ENCODE results near the gene PLCB4.

The PLCB4 gene

DNA sequence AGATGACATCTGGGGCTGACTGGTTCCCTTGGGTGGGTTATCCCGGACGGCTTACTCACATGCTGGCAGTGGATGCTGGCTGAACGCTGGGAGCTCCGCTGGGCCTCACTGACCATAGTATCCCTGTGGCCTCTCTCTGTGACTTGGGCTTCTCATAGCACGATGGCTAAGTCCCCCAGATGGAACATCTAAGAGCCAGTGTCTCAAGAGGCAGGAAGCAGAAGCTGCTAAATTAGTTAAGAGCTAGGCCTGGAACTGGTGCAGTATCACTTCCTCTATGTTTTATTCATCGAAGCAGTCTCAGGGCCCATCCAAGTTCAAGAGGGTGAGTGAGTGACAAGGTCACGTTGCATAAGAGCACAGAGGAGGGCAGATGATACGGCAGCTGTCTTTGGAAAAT is 329.0 kb downstream of the PLCB4 start:
- ChIA-PET CTCF (interaction anchor here (0.7 to 3.0 kb wide), 5 partner anchors 10 to 608 kb away, joined by 3 to 27 read pairs (median 3); no protein-coding TSS in a partner anchor), POLR2A (no interaction called here)
- DNase-seq (ENCODE audit: low read depth, low spot score) = no peak
- H3K4me3 ChIP-seq (ENCODE audit: low read depth, low read length) = no peak overlapping the region
- TF ChIP-seq CTCF (IDR thresholded peaks at IDR 0.05; ENCODE audit: insufficient read depth, low read length, missing control alignments) = no peak

GRCh38 chr20:9398882-9399281 is 330.0 kb downstream of the PLCB4 start:
- TF ChIP-seq CTCF (IDR thresholded peaks at IDR 0.05; ENCODE audit: insufficient read depth, low read length, missing control alignments) = no peak
- no peak for DNase-seq (ENCODE audit: low read depth, low spot score)
- ChIA-PET POLR2A (no interaction called here), CTCF (interaction anchor here (0.6 to 1.2 kb wide), 2 partner anchors 9 to 300 kb away, joined by 3 to 8 read pairs; no protein-coding TSS in a partner anchor)
- H3K4me3 ChIP-seq (ENCODE audit: low read depth, low read length) = no peak overlapping the region

DNA sequence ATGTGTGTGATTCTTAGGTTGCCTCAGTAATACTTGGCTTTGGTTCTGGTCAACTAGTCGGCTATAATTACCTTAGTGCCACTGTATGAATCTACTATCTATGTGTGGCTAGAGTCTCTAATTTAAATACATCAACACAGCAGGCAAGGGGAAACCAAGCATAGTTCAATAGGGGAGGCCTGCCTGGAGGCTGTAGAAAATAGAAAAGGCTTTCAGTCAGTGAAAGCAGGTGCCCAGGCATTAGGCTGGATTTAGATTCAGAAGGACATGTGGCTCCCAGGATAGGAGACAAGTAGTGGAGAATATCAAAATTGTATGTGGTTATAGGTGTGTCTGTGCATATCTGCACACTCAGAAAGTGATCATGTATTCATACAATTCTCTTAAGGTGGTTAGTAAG is 330.4 kb downstream of the PLCB4 start:
- TF ChIP-seq CTCF (IDR thresholded peaks at IDR 0.05; ENCODE audit: insufficient read depth, low read length, missing control alignments) = no peak
- DNase-seq (ENCODE audit: low read depth, low spot score) = no peak
- ChIA-PET POLR2A (no interaction called here), CTCF (interaction anchor here (1.2 kb wide), 1 partner anchor 9 kb away, joined by 8 read pairs; no protein-coding TSS in a partner anchor)
- no peak overlapping the region for H3K4me3 ChIP-seq (ENCODE audit: low read depth, low read length)

DNA sequence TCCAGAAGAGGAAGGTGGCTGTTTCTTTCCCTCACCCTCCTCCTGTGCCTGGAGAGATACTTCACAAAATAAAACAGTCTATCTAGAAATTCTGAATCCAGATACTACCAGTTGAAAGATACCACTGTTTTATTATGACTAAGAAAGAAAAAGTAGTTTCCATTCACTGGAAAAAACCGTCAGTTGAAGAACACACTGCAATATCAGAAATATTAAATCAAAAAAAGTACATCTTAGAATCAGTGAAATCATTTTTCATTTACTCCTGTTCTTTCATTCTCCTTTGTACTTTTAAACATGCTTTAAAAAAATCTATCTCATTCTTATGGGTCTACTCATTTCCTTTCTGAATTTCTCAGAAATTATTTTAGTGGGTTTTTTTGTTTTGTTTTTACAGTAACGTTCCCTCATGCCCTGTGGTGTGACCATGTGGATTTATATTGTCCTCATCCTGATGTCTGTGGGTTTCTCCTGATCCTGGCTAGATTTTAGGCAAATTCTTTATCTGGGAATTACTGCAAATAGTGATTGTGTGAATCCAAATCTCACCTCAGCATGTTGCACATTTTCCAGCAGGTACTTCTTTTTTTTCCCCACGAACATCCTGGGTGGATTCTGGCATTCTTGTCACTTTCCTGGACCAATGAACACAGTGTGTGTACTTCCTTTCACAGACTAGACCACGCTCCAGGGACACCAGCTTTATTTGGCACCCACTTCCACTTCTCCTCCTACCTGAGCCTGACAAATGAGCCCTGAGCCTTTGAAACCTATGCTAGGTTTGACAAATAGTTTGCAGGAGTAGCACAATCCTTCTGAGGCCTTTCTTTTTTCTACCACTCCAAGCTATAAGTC is 331.5 kb downstream of the PLCB4 start:
- ChIA-PET CTCF (interaction anchor here (1.1 to 3.7 kb wide), 4 partner anchors 9 to 650 kb away, joined by 3 to 19 read pairs (median 6); no protein-coding TSS in a partner anchor), POLR2A (no interaction called here)
- no peak for DNase-seq (ENCODE audit: low read depth, low spot score)
- no peak overlapping the region for H3K4me3 ChIP-seq (ENCODE audit: low read depth, low read length)
- TF ChIP-seq CTCF (IDR thresholded peaks at IDR 0.05; ENCODE audit: insufficient read depth, low read length, missing control alignments) = no peak

DNA sequence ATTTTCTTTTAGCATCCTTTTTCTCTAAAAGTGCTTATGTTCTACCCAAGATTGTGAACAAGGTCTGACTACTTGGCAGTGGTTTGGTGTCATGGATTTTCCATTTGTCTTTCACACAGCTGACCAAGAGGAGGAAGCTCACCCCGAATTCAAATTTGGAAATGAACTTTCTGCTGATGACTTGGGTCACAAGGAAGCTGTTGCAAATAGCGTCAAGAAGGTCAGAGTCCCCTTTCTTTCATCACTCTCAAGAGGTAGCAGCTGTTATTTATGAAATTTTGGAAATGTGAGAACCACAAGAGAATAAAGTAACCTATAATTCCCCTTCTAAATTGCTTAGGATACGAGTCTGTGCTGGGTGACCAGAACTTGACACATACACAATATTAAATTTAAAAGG is 332.5 kb downstream of the PLCB4 start:
- DNase-seq (ENCODE audit: low read depth, low spot score) = no peak
- no peak overlapping the region for H3K4me3 ChIP-seq (ENCODE audit: low read depth, low read length)
- POLR2A ChIA-PET = no interaction called here
- CTCF ChIA-PET = interaction anchor here (0.9 to 3.7 kb wide), 5 partner anchors 8 to 651 kb away, joined by 3 to 19 read pairs (median 6); no protein-coding TSS in a partner anchor
- no peak for TF ChIP-seq CTCF (IDR thresholded peaks at IDR 0.05; ENCODE audit: insufficient read depth, low read length, missing control alignments)

DNA sequence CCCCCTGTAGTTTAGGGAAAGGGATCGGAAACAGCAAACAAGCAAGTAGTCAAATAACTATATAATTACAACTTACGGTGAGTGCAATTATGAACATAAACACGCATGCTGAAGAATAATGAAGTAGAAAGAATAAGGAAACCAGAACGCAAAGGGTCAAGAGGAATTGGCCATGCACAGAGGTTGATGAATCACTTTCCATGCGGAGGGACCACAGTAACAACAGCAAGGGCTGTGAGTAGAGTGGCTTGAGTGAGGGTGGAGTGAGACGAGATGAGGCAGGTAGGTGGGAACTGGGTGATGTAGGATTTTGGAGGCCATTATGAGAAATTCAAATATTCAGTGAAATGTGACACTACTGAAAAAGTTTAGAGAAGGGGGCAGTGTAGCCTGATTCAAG is 333.3 kb downstream of the PLCB4 start:
- ChIA-PET CTCF (interaction anchor here (2.2 to 3.7 kb wide), 2 partner anchors 7 to 207 kb away, joined by 7 to 19 read pairs; no protein-coding TSS in a partner anchor), POLR2A (no interaction called here)
- H3K4me3 ChIP-seq (ENCODE audit: low read depth, low read length) = no peak overlapping the region
- TF ChIP-seq CTCF (IDR thresholded peaks at IDR 0.05; ENCODE audit: insufficient read depth, low read length, missing control alignments) = no peak
- DNase-seq (ENCODE audit: low read depth, low spot score) = no peak

All from AG04449 (cell line).